Upper lobe of left lung (tissue), 4 donors: ENCODE data around the gene MBOAT1.

ENCODE experiments used
- CTCF ChIP-seq, 6 experiments: fragments of 450-650 bp in 4 of 6; fragments of 200-600 bp in 2 of 6; sonication (generic) in 2 of 6; IDR thresholded peaks; one replicate each; pipeline ENCODE4 v1.5.1; 2016 to 2019; ENCODE audit warnings: antibody characterized with exemption in 6 of 6
- EP300 ChIP-seq, 4 donors: sonication (generic); formaldehyde crosslinking; IDR thresholded peaks; one replicate each; pipeline ENCODE4 v1.5.1; 2017; ENCODE audit warnings: antibody characterized with exemption in 4 of 4, control low read depth in 2 of 4
- POLR2A ChIP-seq, 4 donors: fragments of 450-650 bp; IDR thresholded peaks; one replicate each; pipeline ENCODE4 v1.5.1; 2016 to 2017; ENCODE audit warnings: antibody characterized with exemption in 4 of 4, mild to moderate bottlenecking in 2 of 4

- TF ChIP-seq POLR2A (IDR thresholded peaks at IDR 0.05) (no peak), CTCF (IDR thresholded peaks at IDR 0.05) (no peak), EP300 (IDR thresholded peaks at IDR 0.05) (no peak)
These were observed 152.0 kb downstream of the MBOAT1 start for GRCh38 chr6:20060252-20060651.
